ENCODE data around the gene COL4A2.

The COL4A2 gene

GRCh38 chr13:110348309-110349105 is 41.4 kb downstream of the COL4A2 start:
- DNase-seq (ENCODE audit: insufficient read length): no peak
- TF ChIP-seq POLR2A (IDR thresholded peaks at IDR 0.05; ENCODE audit: low read depth, low read length): no peak
- TF ChIP-seq POLR2AphosphoS5 (IDR thresholded peaks at IDR 0.05; ENCODE audit: low read depth, low read length): no peak
- no peak for TF ChIP-seq TAF1 (IDR thresholded peaks at IDR 0.05; ENCODE audit: borderline replicate concordance, low read depth, low read length)
- no peak for FAIRE-seq

- FAIRE-seq: no peak
- no peak for TF ChIP-seq POLR2A (IDR thresholded peaks at IDR 0.05; ENCODE audit: low read depth, low read length)
- no peak for TF ChIP-seq POLR2AphosphoS5 (IDR thresholded peaks at IDR 0.05; ENCODE audit: low read depth, low read length)
- no peak for TF ChIP-seq TAF1 (IDR thresholded peaks at IDR 0.05; ENCODE audit: borderline replicate concordance, low read depth, low read length)
- no peak for DNase-seq (ENCODE audit: insufficient read length)
These were observed 42.2 kb downstream of the COL4A2 start for GRCh38 chr13:110349239-110349638.

GRCh38 chr13:110350049-110350448 is 43.0 kb downstream of the COL4A2 start:
- TF ChIP-seq POLR2A (IDR thresholded peaks at IDR 0.05; ENCODE audit: low read depth, low read length): no peak
- TF ChIP-seq POLR2AphosphoS5 (IDR thresholded peaks at IDR 0.05; ENCODE audit: low read depth, low read length): no peak
- TF ChIP-seq TAF1 (IDR thresholded peaks at IDR 0.05; ENCODE audit: borderline replicate concordance, low read depth, low read length): no peak
- FAIRE-seq (no peak), DNase-seq (ENCODE audit: insufficient read length) (no peak)

DNA sequence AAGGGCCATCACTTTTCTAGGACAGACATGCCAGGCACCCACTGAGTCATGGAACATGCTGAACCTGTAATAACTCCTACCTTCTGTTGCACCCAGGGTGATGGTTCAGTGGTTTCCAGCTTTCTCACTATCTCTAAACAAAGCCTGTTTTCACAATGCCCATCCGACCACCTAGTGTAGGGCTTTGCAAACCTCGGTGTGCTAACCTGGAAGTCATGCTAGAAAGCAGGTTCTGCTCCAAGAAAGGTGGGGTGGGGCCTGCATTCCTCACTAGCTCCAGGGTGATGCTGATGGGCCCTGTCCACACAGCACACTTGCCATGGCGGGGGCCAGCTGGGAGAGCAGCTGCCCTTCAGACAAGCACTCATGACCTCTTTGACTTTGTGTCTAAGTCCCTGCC is 43.4 kb downstream of the COL4A2 start:
- no peak for TF ChIP-seq TAF1 (IDR thresholded peaks at IDR 0.05; ENCODE audit: borderline replicate concordance, low read depth, low read length)
- no peak for TF ChIP-seq POLR2AphosphoS5 (IDR thresholded peaks at IDR 0.05; ENCODE audit: low read depth, low read length)
- no peak for TF ChIP-seq POLR2A (IDR thresholded peaks at IDR 0.05; ENCODE audit: low read depth, low read length)
- DNase-seq (ENCODE audit: insufficient read length) (no peak), FAIRE-seq (no peak)

DNA sequence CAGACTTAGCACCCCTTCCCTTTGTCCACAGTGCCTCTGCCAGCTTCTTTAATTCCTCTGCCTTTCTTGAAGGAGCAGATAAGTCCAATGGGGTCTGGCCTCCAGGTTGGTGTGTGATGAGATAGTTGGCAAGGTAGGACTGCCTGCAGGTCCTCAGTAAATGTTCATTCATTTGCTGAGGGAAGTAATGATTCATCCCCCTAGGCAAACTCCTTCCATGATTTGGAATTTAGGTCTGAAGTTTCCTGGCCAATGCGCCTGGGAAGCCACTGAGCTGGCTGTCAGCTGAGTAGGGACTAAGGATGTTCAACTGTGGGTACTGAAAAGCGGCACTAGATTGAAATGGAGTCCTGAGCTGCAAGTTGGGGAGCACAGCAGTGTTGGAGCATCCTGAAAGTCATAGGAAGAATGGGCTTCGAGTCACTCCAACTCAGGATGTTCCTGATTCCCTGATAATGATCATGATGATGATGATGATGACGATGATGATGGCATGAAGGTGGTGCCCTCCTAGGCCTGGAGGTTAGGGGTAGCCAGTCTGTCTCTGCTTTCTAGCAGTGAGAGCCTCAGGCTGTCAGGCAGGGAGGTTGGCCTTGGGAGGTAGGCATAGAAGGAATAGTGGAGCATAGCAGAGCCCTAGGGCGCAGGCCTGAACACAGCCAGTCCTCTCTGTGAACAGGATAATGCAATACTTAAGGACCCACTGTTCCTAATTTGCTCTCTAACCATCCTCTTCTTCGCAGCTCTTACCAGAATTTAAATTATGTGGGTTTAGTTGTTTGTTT is 44.7 kb downstream of the COL4A2 start:
- FAIRE-seq: no peak
- DNase-seq (ENCODE audit: insufficient read length): no peak
- TF ChIP-seq TAF1 (IDR thresholded peaks at IDR 0.05; ENCODE audit: borderline replicate concordance, low read depth, low read length) (no peak), POLR2AphosphoS5 (IDR thresholded peaks at IDR 0.05; ENCODE audit: low read depth, low read length) (no peak), POLR2A (IDR thresholded peaks at IDR 0.05; ENCODE audit: low read depth, low read length) (no peak)

DNA sequence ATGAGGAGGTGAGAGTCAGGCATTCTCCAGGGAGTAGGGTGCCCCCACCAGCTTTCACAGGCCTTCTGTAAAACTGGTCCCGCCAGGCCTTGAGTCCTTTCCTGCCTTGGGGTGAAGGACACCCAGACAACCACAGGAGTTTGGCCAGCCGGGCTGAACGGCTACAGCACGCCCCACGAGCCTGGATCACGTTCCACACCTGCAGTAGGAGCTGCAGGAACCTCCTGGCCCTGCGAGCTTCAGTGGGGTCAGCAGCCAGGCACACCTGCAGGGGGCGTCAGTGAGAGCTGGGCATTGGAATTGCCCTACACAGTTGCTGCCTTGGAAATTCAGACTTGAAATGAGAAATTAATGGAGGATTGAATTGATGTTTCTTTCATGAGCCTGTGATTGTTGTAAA is 45.7 kb downstream of the COL4A2 start:
- DNase-seq (ENCODE audit: insufficient read length) (no peak), FAIRE-seq (no peak)
- TF ChIP-seq POLR2A (IDR thresholded peaks at IDR 0.05; ENCODE audit: low read depth, low read length) (no peak), POLR2AphosphoS5 (IDR thresholded peaks at IDR 0.05; ENCODE audit: low read depth, low read length) (no peak), TAF1 (IDR thresholded peaks at IDR 0.05; ENCODE audit: borderline replicate concordance, low read depth, low read length) (no peak)

DNA sequence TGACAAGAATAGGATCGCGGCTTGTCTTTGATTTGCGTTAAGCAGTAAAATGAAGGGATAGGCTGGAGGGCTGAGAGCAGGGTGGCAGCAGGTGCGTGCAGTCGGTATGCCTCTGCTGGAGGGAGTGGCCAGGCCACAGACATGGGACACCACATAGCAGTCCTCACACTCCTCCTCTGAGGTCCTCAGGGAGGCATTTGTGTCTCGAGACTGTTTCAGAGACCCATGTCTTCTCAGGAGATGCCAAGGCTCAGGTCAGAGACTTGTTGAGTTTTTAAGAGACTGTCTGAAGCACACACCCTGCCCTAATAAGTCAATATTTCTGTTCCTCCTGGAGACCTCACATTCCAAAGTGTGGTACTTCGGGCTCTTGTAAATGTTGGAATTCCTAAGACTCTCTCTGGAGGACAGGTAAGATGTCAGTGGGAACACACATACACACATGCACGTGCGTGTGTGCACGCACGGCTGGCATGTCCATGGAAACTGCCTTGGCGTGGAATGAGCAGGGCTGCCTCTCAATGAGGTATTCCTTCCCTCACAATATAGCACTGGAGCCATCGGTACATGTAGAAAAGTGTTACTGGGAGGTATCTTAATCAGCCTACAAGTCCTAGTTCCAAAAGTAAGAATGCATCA is 46.4 kb downstream of the COL4A2 start:
- FAIRE-seq (no peak), DNase-seq (ENCODE audit: insufficient read length) (no peak)
- TF ChIP-seq POLR2A (IDR thresholded peaks at IDR 0.05; ENCODE audit: low read depth, low read length) (no peak), TAF1 (IDR thresholded peaks at IDR 0.05; ENCODE audit: borderline replicate concordance, low read depth, low read length) (no peak), POLR2AphosphoS5 (IDR thresholded peaks at IDR 0.05; ENCODE audit: low read depth, low read length) (no peak)

DNA sequence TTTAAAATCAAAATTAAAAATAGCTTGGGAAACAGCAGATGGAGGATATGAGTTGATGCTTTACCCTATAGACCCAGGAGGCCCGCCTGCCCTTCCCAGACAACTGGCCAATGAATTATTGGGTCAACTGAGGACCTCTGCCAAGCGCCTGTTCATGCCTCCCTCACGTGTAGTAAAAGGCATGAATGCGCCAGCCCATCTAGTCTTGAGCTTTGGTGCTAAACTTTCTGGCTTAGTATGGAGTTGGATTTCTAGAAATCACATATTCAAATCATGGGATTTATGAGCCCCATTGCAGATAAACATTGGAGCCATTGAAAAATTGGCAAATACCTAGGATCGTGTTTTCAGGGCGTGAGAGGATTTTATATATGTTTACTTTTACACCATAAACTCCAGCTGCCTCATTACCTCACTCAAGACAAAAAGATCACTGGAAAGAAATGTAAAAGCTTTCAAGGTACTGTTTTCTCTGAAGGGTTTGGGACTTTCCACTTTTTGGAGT is 47.1 kb downstream of the COL4A2 start:
- DNase-seq (ENCODE audit: insufficient read length) (no peak), FAIRE-seq (no peak)
- no peak for TF ChIP-seq TAF1 (IDR thresholded peaks at IDR 0.05; ENCODE audit: borderline replicate concordance, low read depth, low read length)
- no peak for TF ChIP-seq POLR2AphosphoS5 (IDR thresholded peaks at IDR 0.05; ENCODE audit: low read depth, low read length)

GRCh38 chr13:110354715-110355473 is 47.8 kb downstream of the COL4A2 start:
- DNase-seq (ENCODE audit: insufficient read length) (no peak), FAIRE-seq (peak; percentile 33)

GRCh38 chr13:110356362-110356761 is 49.3 kb downstream of the COL4A2 start:
- TF ChIP-seq POLR2AphosphoS5 (IDR thresholded peaks at IDR 0.05; ENCODE audit: low read depth, low read length) (no peak), POLR2A (IDR thresholded peaks at IDR 0.05; ENCODE audit: low read depth, low read length) (no peak), TAF1 (IDR thresholded peaks at IDR 0.05; ENCODE audit: borderline replicate concordance, low read depth, low read length) (no peak)
- FAIRE-seq (no peak), DNase-seq (ENCODE audit: insufficient read length) (no peak)

More at GRCh38 chr13:110354715-110355473, 47.8 kb downstream of the COL4A2 start:
- TF ChIP-seq TAF1 (IDR thresholded peaks at IDR 0.05; ENCODE audit: borderline replicate concordance, low read depth, low read length) (no peak), POLR2AphosphoS5 (IDR thresholded peaks at IDR 0.05; ENCODE audit: low read depth, low read length) (no peak), POLR2A (IDR thresholded peaks at IDR 0.05; ENCODE audit: low read depth, low read length) (no peak)

GRCh38 chr13:110358381-110358780 is 51.3 kb downstream of the COL4A2 start:
- TF ChIP-seq TAF1 (IDR thresholded peaks at IDR 0.05; ENCODE audit: borderline replicate concordance, low read depth, low read length) (no peak), POLR2A (IDR thresholded peaks at IDR 0.05; ENCODE audit: low read depth, low read length) (no peak), POLR2AphosphoS5 (IDR thresholded peaks at IDR 0.05; ENCODE audit: low read depth, low read length) (no peak)
- FAIRE-seq (peak; percentile 67), DNase-seq (ENCODE audit: insufficient read length) (no peak)
